ENCODE data around the gene CKAP2.
"Not testable (repeated sequence)": the region's sequence is repeated elsewhere in the genome, so short reads cannot be mapped to it uniquely, and the experiment has no call there.

CKAP2 gene, protein sequence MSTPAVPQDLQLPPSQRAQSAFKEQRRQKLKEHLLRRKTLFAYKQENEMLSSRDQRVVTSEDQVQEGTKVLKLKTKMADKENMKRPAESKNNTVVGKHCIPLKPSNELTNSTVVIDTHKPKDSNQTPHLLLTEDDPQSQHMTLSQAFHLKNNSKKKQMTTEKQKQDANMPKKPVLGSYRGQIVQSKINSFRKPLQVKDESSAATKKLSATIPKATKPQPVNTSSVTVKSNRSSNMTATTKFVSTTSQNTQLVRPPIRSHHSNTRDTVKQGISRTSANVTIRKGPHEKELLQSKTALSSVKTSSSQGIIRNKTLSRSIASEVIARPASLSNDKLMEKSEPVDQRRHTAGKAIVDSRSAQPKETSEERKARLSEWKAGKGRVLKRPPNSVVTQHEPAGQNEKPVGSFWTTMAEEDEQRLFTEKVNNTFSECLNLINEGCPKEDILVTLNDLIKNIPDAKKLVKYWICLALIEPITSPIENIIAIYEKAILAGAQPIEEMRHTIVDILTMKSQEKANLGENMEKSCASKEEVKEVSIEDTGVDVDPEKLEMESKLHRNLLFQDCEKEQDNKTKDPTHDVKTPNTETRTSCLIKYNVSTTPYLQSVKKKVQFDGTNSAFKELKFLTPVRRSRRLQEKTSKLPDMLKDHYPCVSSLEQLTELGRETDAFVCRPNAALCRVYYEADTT

DNA sequence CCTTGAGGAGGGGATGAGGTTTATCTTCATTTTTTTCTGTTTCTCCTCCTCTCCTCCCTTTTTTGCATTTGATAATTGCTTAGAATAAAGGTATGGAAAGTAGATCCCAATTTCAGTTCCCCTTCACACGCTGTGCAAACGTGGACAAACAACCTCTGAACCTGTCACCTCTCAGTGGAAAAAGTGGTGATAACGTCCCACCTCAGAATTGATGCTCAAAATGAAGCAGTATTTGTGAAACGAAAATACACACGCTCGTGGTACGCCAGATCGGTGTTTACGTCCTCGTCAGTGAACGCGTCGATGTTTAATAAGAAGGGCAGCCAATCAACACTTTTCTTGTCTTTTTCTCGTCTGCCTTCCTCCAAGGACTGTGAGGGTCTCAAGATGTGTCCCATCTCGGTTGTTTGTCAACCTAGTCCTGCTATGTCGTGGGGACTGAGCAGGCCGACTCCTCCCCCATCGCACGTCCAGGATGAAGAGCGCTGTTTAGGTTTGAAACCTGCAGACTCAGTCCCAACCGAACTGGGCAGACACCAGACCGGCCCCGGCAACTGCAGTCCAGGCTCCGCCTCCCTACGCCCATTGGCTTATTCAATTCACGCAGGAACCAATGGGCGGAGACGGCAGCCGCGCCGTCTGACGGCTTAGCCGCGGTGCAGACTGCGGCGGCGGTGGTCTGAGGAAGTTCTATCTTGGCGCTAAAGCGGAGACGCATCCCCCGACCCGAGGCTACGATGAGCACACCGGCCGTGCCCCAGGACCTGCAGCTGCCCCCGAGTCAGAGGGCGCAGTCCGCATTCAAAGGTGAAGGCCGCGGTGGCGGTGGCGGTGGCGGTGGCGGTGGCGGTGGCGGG lies at the start of gene CKAP2:
CKAP2 (plus strand) TSS at position 659 of the 857 bp plus-strand sequence; CDS start at position 738, 79 bp downstream.
- DNase-seq (ENCODE audit: low read depth): peak; percentile 97
- peak within 1 kb of the TSS; percentile 98 for H3K4me3 ChIP-seq (ENCODE audit: low read depth, low read length)
- TF ChIP-seq CTCF (IDR thresholded peaks at IDR 0.05; ENCODE audit: insufficient read depth, low read depth, low read length, missing control alignments): no peak

DNA sequence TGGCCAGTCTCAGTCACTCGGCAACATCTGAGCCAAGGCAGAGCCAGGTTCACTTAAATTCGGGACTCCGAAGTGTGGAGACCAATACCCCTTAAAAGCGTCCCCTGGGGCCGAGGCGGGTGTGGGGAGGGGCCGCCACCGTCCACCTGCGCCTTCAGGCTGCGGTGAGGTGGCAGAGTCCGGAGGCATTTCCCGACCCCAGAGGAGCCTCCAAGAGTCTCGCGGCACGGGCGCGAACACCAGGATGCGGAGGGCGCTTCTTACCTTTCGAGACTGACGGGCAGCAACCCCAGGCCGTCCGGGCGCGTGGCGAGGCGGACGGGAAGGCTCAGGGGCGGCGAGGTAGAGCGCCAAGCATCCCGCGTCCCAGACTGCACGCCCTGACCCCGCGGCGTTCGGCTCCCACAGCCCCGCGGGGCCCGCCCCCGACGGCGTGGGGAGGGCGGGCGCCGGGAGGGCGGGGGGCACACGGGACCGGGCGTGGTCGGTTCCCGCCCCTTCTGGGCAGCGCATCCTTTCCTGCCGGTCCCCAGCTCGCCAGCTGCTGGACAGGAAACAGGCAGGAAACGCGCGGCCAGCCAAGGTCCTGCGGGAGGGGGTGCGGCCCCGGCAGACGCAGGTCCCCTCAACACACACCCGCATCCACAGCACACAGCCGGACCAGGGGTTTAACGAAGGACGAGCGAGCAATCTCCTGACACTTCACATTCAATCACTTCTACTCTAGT lies 49.3 kb upstream of the CKAP2 start, which contains the start of gene THSD1:
THSD1 (minus strand) TSS at position 406 of the 728 bp plus-strand sequence. CDS start 3,572 bp downstream, outside the sequence.
- DNase-seq (ENCODE audit: low read depth): peak; percentile 16
- TF ChIP-seq CTCF (IDR thresholded peaks at IDR 0.05; ENCODE audit: insufficient read depth, low read depth, low read length, missing control alignments): no peak
- H3K4me3 ChIP-seq (ENCODE audit: low read depth, low read length): peak within 1 kb of the TSS; percentile 37

GRCh38 chr13:52406629-52407028 lies 48.6 kb upstream of the CKAP2 start:
- no peak for TF ChIP-seq CTCF (IDR thresholded peaks at IDR 0.05; ENCODE audit: insufficient read depth, low read depth, low read length, missing control alignments)
- no peak for DNase-seq (ENCODE audit: low read depth)
- H3K4me3 ChIP-seq (ENCODE audit: low read depth, low read length): no peak overlapping the region

DNA sequence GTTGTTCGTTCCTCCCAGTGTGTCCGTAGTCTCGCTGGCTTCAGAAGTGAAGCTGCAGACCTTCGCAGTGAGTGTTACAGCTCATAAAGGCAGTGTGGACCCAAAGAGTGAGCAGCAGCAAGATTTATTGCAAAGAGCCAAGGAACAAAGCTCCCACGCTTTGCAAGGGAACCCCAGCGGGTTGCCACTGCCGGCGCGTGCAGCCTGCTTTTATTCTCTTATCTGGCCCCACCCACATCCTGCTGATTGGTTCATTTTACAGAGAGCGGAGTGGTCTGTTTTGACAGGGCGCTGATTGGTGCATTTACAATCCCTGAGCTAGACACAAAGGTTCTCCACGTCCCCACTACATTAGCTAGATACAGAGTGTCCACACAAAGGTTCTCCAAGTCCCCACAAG lies 47.8 kb upstream of the CKAP2 start:
- DNase-seq (ENCODE audit: low read depth); H3K4me3 ChIP-seq (ENCODE audit: low read depth, low read length): not testable (repeated sequence)

DNA sequence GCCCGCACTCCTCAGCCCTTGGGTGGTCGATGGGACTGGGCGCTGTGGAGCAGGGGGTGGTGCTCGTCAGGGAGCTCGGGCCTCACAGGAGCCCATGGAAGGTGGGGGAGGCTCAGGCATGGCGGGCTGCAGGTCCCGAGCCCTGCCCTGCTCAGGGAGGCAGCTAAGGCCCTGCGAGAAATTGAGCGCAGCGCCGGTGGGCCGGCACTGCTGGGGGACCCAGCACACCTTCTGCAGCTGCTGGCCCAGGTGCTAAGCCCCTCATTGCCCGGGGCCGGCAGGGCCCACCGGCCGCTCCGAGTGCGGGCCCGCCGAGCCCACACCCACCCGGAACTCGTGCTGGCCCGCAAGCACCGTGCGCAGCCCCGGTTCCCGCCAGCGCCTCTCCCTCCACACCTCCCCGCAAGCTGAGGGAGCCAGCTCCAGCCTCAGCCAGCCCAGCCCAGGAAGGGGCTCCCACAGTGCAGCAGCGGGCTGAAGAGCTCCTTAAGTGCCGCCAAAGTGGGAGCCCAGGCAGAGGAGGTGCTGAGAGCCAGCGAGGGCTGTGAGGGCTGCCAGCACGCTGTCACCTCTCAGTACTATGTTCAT lies 47.1 kb upstream of the CKAP2 start:
- H3K4me3 ChIP-seq (ENCODE audit: low read depth, low read length): not testable (repeated sequence)

DNA sequence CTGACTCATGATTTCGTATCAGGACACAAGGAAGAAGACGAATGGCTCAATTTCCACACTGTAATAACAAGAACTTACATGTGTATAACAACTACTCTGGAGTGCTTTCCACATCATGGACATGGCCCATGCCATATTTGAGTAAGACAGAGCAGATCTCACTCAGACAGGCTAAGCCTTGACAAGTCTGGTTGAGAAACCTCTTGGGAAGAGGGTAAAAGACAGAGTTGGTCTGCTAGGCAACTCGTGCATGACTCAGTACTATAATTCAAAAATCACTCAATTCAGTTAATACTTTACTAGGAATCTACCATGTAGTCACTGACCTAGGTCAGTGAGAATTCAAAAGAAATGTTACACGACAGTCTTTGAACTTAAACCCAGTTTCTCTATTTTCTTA lies 43.6 kb upstream of the CKAP2 start:
- H3K4me3 ChIP-seq (ENCODE audit: low read depth, low read length): no peak overlapping the region
- DNase-seq (ENCODE audit: low read depth): peak; percentile 9
- TF ChIP-seq CTCF (IDR thresholded peaks at IDR 0.05; ENCODE audit: insufficient read depth, low read depth, low read length, missing control alignments): no peak

More for the DNA sequence above, 47.1 kb upstream of the CKAP2 start:
- DNase-seq (ENCODE audit: low read depth): not testable (repeated sequence)

DNA sequence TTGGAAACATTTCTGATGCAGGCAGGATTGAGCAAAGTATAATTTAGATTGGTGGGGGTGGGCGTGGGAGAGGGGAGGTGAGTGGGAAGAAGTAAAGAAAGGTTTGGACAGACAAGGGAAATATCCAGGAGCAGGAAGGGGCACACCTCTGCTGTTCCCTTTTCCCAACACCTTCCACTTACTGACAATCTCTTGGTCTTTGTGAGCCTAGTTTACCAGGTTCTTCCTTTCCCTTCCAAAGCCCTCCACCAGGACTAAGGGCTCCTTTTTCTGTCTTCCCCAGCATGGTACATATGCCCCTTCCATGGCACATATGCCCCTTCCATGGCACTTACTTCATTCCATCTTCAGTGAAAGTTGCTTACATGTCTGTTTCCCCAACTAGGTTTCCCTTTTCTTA lies 43.1 kb upstream of the CKAP2 start:
- no peak for DNase-seq (ENCODE audit: low read depth)
- H3K4me3 ChIP-seq (ENCODE audit: low read depth, low read length): no peak overlapping the region
- TF ChIP-seq CTCF (IDR thresholded peaks at IDR 0.05; ENCODE audit: insufficient read depth, low read depth, low read length, missing control alignments): no peak
